Measurements from ENCODE around the gene RUNX3. TPM values are rescaled to one million over a fixed set of nuclear protein-coding genes. Genes with fewer than 3 reads are reported as not detected.

The RUNX3 gene
- total and polyA plus RNA-seq, 2 donors (not counting 3 experiments of a cell fraction or from before 2014, with no cell fraction given) = not detected

DNA sequence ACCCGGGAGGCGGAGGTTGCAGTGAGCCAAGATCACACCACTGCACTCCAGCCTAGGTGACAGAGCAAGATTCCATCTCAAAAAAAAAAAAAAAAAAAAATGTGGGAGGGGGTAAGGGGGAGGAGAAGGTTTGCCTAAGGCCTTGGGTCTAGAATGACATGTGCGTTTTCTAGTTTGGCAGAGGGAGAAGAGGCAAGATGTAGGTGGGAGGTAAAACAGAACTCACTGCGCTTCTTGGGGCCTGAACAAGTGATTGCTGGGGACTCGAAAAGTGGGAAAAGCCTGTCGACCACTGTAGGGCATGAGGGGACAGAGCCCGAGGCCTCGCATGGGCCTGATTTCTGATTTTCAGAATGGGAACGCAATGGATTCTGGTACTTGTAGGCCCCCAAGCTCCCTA, 19.9 kb downstream of the RUNX3 start:
- H3K4me2 ChIP-seq (ENCODE audit: insufficient read depth, low read length) = no peak overlapping the region
- no peak overlapping the region for H3K4me3 ChIP-seq (replicated peaks in 1 of 3; ENCODE audit: insufficient read depth in 1 of 3, low read depth in 1 of 3, low read length in 3 of 3)
- no peaks in the 10 kb centered on the region for H3K27me3 ChIP-seq (ENCODE audit: control insufficient read depth in 2 of 2, insufficient read depth in 2 of 2, low read length in 2 of 2)
- dilution Hi-C loops (cut with MboI; ENCODE audit: extremely low pct_ligation_motif_present, low sequenced_read_pairs) (no loop called here), intact Hi-C loops (cut with micrococcal nuclease) (no loop called here)
- POLR2A ChIA-PET = no interaction called here
- H3K27ac ChIP-seq (ENCODE audit: insufficient read depth, low read depth, low read length) = no peak overlapping the region
- no peaks in the 10 kb centered on the region for H3K9me1 ChIP-seq (replicated peaks; ENCODE audit: control insufficient read depth, extremely low read depth, insufficient read depth, low read length)
- H3K36me3 ChIP-seq (ENCODE audit: control insufficient read depth in 2 of 2, extremely low read depth in 1 of 2, insufficient read depth in 2 of 2, low read length in 2 of 2) = no peaks in the 10 kb centered on the region
- H4K20me1 ChIP-seq (replicated peaks; ENCODE audit: control insufficient read depth, extremely low read depth, insufficient read depth, low read length) = no peaks in the 10 kb centered on the region
- DNase-seq (ENCODE audit: low read depth, low spot score) (no peak), FAIRE-seq (no peak)
- H3K4me1 ChIP-seq (ENCODE audit: control insufficient read depth, extremely low read depth, insufficient read depth, low read length) = no peaks in the 10 kb centered on the region
- H2AFZ ChIP-seq (ENCODE audit: low read depth, low read length) = no peak overlapping the region
- no peak overlapping the region for H3K9ac ChIP-seq (replicated peaks; ENCODE audit: extremely low read depth, insufficient read depth, low read length)
- H3K9me3 ChIP-seq (replicated peaks; ENCODE audit: control insufficient read depth, insufficient read depth, low read length) = no peaks in the 10 kb centered on the region
- no peaks in the 10 kb centered on the region for H3K79me2 ChIP-seq (ENCODE audit: control insufficient read depth, insufficient read depth, low read length)
- no TSS peak for BruUV-seq (replicated peaks)
- CTCF ChIA-PET = interaction anchor here (1.7 to 3.6 kb wide), 4 partner anchors 11 to 61 kb away, joined by 4 to 30 read pairs (median 15); no protein-coding TSS in a partner anchor
- TF ChIP-seq JUN (IDR thresholded peaks at IDR 0.05; ENCODE audit: borderline replicate concordance, insufficient read depth, insufficient read length, low read depth) = no peak
- TF ChIP-seq, protein P1, sequence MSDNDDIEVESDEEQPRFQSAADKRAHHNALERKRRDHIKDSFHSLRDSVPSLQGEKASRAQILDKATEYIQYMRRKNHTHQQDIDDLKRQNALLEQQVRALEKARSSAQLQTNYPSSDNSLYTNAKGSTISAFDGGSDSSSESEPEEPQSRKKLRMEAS (IDR thresholded peaks at IDR 0.05; ENCODE audit: insufficient read depth, insufficient read length) = no peak
- TF ChIP-seq, protein P2, sequence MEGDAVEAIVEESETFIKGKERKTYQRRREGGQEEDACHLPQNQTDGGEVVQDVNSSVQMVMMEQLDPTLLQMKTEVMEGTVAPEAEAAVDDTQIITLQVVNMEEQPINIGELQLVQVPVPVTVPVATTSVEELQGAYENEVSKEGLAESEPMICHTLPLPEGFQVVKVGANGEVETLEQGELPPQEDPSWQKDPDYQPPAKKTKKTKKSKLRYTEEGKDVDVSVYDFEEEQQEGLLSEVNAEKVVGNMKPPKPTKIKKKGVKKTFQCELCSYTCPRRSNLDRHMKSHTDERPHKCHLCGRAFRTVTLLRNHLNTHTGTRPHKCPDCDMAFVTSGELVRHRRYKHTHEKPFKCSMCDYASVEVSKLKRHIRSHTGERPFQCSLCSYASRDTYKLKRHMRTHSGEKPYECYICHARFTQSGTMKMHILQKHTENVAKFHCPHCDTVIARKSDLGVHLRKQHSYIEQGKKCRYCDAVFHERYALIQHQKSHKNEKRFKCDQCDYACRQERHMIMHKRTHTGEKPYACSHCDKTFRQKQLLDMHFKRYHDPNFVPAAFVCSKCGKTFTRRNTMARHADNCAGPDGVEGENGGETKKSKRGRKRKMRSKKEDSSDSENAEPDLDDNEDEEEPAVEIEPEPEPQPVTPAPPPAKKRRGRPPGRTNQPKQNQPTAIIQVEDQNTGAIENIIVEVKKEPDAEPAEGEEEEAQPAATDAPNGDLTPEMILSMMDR (IDR thresholded peaks at IDR 0.05; ENCODE audit: extremely low read depth in 1 of 2, insufficient read depth in 1 of 2, low read depth in 1 of 2, low read length in 2 of 2) = no peak
- no peak for TF ChIP-seq MYC (IDR thresholded peaks at IDR 0.05; ENCODE audit: low read depth, low read length)
- TF ChIP-seq FOS (IDR thresholded peaks at IDR 0.05; ENCODE audit: borderline replicate concordance, insufficient read depth, low read length) = no peak
- no peak for TF ChIP-seq EZH2 (IDR thresholded peaks at IDR 0.05; ENCODE audit: borderline replicate concordance, low read depth, low read length, severe bottlenecking)
- TF ChIP-seq POLR2AphosphoS5 (IDR thresholded peaks at IDR 0.05; ENCODE audit: insufficient read depth, low read depth, low read length) = no peak
- no peak for TF ChIP-seq GATA2 (IDR thresholded peaks at IDR 0.05; ENCODE audit: insufficient read depth, insufficient read length, low read depth, low read length)
- no peak for TF ChIP-seq POLR2A (IDR thresholded peaks at IDR 0.05; ENCODE audit: low read depth, low read length)
